Smooth muscle cell (in vitro differentiated cells): ENCODE results near the gene GNAQ. TPM values are rescaled to one million over a fixed set of nuclear protein-coding genes. Genes with fewer than 3 reads are reported as not detected.

Source experiments
- DNase-seq: peaks from one replicate; lab custom pipeline; 2025; ENCODE audit not compliant: unreplicated experiment; lab: John Stamatoyannopoulos, UW
- H2AFZ ChIP-seq: fragments of 200-600 bp; sonication (generic); 2 replicates; pipeline ENCODE4 v1.6.0; 2016; ENCODE audit warnings: antibody characterized with exemption, low read depth, mild to moderate bottlenecking
- H3F3A ChIP-seq: fragments of 200-600 bp; sonication (generic); 2 replicates; pipeline ENCODE4 v1.6.0; 2017; ENCODE audit warnings: antibody characterized with exemption, low read depth
- H3K27ac ChIP-seq: fragments of 200-600 bp; sonication (generic); 2 replicates; pipeline ENCODE4 v1.5.1; 2016; ENCODE audit warnings: low read depth, mild to moderate bottlenecking
- H3K27me3 ChIP-seq: fragments of 200-600 bp; sonication (generic); 2 replicates; pipeline ENCODE4 v1.6.1; 2016; ENCODE audit warnings: low read depth, mild to moderate bottlenecking
- H3K36me3 ChIP-seq: fragments of 200-600 bp; sonication (generic); 2 replicates; pipeline ENCODE4 v1.5.1; 2016; ENCODE audit warnings: low read depth
- H3K4me1 ChIP-seq: fragments of 200-600 bp; sonication (generic); 2 replicates; pipeline ENCODE4 v1.5.1; 2016; ENCODE audit warnings: low read depth
- H3K4me2 ChIP-seq: fragments of 200-600 bp; sonication (generic); 2 replicates; pipeline ENCODE4 v1.6.0; 2016; ENCODE audit warnings: mild to moderate bottlenecking
- H3K4me3 ChIP-seq: fragments of 200-600 bp; sonication (generic); 2 replicates; pipeline ENCODE4 v1.5.1; 2016; ENCODE audit warnings: mild to moderate bottlenecking
- H3K79me2 ChIP-seq: fragments of 200-600 bp; sonication (generic); 2 replicates; pipeline ENCODE4 v1.6.0; 2016; ENCODE audit warnings: low read depth, mild to moderate bottlenecking
- H3K9ac ChIP-seq: fragments of 200-600 bp; sonication (generic); 2 replicates; pipeline ENCODE4 v1.6.0; 2016; ENCODE audit warnings: low read depth
- H3K9me3 ChIP-seq: fragments of 200-600 bp; sonication (generic); replicated peaks from 2 replicates; pipeline ENCODE4 v1.5.1; 2016; ENCODE audit warnings: low read depth
- H4K20me1 ChIP-seq: fragments of 200-600 bp; sonication (generic); 2 replicates; pipeline ENCODE4 v1.6.0; 2016; ENCODE audit warnings: low read depth
- WGBS: methylation state at CpG from one replicate; pipeline ENCODE4 v1.1.7; 2016; ENCODE audit warnings: low lambda C conversion rate; 5-methylcytosine and 5-hydroxymethylcytosine counted together
- polyA plus RNA-seq: library from polyadenylated mRNA; unstranded; fragments of >200 nt; fragmentation: Nextera tagmentation; extraction: Ambion mirVana; gene quantifications from 2 replicates; pipeline ENCODE4 v1.2.1, GENCODE V29; 2016
- total RNA-seq: library from RNA; depleted of rRNA; stranded (reverse); fragments of >200 nt; gene quantifications from 2 replicates; pipeline ENCODE4 v1.2.3, GENCODE V29; 2014
- TF ChIP-seq, protein P1 (sequence below): fragments of 200-600 bp; sonication (generic); IDR thresholded peaks from 2 replicates; pipeline ENCODE4 v1.5.1; 2017; ENCODE audit warnings: borderline replicate concordance, mild to moderate bottlenecking, antibody characterized with exemption; ENCODE audit not compliant: insufficient read depth, poor library complexity, severe bottlenecking

The GNAQ gene
- total and polyA plus RNA-seq, 2 experiments from 2014 or later, result 12.5 to 41.4 TPM

DNA sequence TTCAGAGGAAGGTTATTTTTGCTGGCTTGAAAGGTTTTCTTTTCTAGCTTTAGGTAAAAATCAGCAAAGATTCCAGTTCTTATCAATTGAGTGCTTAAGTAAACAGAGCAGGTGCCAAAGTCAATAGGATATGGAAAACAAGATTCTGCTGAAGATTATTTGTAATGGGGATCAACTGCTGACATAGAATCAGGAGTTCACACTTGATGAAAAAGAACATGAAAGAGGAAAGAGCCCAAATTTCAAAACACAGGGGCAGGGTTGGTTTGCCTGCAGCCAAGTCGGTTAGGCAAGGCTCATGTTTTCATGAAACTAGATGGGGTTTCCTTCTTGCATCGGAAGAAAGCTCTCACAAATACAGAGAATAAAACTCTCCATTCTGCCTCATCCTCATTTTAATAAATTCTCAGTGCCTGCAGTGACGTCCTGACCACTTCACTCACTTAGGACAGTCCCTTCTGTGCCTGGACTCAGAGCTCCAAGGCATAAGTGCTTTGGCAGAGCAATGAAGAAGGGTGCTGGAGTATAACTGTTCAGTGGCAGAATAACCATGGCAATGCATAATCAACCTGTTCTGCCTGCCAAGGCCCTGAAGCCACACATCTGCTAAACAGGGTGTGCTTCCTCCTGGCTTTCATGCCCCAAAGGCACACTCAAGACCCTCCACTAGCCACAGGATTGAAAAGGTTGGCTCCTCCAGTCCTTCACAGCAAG, 179.6 kb downstream of the GNAQ start:
- TF ChIP-seq, protein P1, sequence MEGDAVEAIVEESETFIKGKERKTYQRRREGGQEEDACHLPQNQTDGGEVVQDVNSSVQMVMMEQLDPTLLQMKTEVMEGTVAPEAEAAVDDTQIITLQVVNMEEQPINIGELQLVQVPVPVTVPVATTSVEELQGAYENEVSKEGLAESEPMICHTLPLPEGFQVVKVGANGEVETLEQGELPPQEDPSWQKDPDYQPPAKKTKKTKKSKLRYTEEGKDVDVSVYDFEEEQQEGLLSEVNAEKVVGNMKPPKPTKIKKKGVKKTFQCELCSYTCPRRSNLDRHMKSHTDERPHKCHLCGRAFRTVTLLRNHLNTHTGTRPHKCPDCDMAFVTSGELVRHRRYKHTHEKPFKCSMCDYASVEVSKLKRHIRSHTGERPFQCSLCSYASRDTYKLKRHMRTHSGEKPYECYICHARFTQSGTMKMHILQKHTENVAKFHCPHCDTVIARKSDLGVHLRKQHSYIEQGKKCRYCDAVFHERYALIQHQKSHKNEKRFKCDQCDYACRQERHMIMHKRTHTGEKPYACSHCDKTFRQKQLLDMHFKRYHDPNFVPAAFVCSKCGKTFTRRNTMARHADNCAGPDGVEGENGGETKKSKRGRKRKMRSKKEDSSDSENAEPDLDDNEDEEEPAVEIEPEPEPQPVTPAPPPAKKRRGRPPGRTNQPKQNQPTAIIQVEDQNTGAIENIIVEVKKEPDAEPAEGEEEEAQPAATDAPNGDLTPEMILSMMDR, result no peak
- Histone ChIP-seq H3K36me3 (no peaks in the 10 kb centered on the region), H3K27ac (no peak overlapping the region), H2AFZ (no peak overlapping the region), H3K4me2 (no peak overlapping the region), H3K27me3 (no peaks in the 10 kb centered on the region), H3F3A (no peaks in the 10 kb centered on the region), H3K4me3 (no peak overlapping the region), H3K79me2 (peaks cover 20% of the 10 kb centered on the region), H3K9me3 (no peaks in the 10 kb centered on the region), H4K20me1 (peaks cover 93% of the 10 kb centered on the region), H3K9ac (no peak overlapping the region), H3K4me1 (peaks cover 7% of the 10 kb centered on the region)
- no peak for DNase-seq
- WGBS, result 90% methylated on average over 3 of the region's 3 CpGs

DNA sequence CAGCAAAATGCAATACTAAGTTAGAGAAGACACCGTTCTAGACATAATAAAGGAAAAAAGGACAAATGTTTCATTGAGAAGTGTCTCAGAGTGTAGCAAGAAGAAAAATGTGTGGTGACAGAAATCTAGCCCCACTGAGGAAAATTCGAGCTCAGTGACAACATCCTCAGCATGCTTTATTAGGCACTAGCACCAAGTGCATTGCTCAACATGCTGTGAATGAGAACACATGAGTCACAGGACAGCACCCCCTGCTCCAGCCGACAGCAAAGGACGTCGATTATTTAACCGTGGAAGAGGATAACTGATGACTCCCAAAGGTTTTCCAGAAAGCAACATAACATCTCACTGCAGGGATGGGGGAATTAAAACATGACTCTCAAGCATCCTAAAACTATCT, 182.7 kb downstream of the GNAQ start:
- Histone ChIP-seq H2AFZ (no peak overlapping the region), H3K79me2 (peaks cover 24% of the 10 kb centered on the region), H3K9me3 (no peaks in the 10 kb centered on the region), H3K36me3 (no peaks in the 10 kb centered on the region), H3K4me3 (no peak overlapping the region), H3K4me2 (no peak overlapping the region), H3K27me3 (no peaks in the 10 kb centered on the region), H3F3A (no peaks in the 10 kb centered on the region), H4K20me1 (peaks cover 94% of the 10 kb centered on the region), H3K27ac (peak overlapping the region; percentile 36), H3K4me1 (peaks cover 8% of the 10 kb centered on the region), H3K9ac (no peak overlapping the region)
- WGBS, result 34% methylated on average over 6 of the region's 6 CpGs
- TF ChIP-seq, protein P1, result no peak
- no peak for DNase-seq

DNA sequence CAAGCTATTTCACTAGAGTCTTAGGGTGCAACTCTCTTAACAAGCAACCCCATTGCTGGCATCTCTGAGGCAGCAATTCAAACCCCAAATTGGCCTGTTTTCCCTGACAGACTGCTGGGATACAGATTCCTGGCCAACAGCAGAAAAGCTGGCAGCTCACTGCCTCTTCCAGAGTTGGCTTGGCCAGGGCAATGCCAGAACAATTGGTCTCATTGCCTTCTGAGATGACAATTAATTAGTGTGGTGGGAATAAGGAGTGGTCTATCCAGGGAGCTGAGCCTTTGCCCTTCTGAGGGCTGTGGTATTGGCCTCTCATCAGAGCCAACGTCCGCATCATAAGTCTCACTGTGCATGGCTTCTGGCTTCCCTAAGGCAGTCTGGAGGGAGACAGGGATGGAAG, 183.2 kb downstream of the GNAQ start:
- DNase-seq, result no peak
- peaks cover 11% of the 10 kb centered on the region for H3K4me1 ChIP-seq
- H3K27ac ChIP-seq, result peak overlapping the region; percentile 36
- H3F3A ChIP-seq, result no peaks in the 10 kb centered on the region
- no peak overlapping the region for H3K4me2 ChIP-seq
- H3K79me2 ChIP-seq, result peaks cover 22% of the 10 kb centered on the region
- 88% methylated on average over 2 of the region's 2 CpGs for WGBS
- TF ChIP-seq, protein P1, result no peak
- H3K27me3 ChIP-seq, result no peaks in the 10 kb centered on the region
- no peaks in the 10 kb centered on the region for H3K9me3 ChIP-seq
- H4K20me1 ChIP-seq, result peaks cover 95% of the 10 kb centered on the region
- no peak overlapping the region for H3K4me3 ChIP-seq
- no peaks in the 10 kb centered on the region for H3K36me3 ChIP-seq
- H2AFZ ChIP-seq, result no peak overlapping the region
- H3K9ac ChIP-seq, result no peak overlapping the region

DNA sequence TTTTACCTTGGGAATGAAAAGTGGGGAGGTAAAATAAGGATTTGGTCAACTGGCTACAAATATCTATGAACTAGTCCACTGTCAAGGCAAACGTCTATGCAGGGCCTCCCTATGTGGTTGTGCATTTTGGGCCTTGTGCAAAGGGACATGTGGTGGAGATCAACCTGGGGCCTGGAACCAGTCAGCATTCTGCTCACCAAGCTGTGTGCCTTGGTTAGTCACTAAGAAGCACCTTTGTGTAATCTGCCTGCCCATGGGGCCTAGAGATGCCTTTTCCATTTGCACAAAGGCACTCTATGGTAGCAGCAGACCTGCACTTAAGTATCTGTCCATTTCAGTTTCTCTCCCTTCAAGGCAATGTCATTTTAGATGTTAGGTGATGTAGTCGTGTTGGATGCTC, 184.0 kb downstream of the GNAQ start:
- Histone ChIP-seq H3K9ac (no peak overlapping the region), H3K9me3 (no peaks in the 10 kb centered on the region), H3K36me3 (no peaks in the 10 kb centered on the region), H3K27me3 (no peaks in the 10 kb centered on the region), H3K79me2 (peaks cover 22% of the 10 kb centered on the region), H4K20me1 (peaks cover 95% of the 10 kb centered on the region), H2AFZ (no peak overlapping the region), H3F3A (no peaks in the 10 kb centered on the region), H3K4me2 (peak overlapping the region; percentile 47), H3K27ac (no peak overlapping the region), H3K4me1 (peaks cover 11% of the 10 kb centered on the region), H3K4me3 (no peak overlapping the region)
- TF ChIP-seq, protein P1, result no peak
- DNase-seq, result no peak
- WGBS, result 89% methylated on average over 2 of the region's 2 CpGs
